GM21528 (cell line): ENCODE data around the gene MEX3D.

Experiments
- ATAC-seq: cut with Tn5 transposase; IDR thresholded peaks from one replicate; pipeline ENCODE4 v1.9.1; 2021; ENCODE audit warnings: mild to moderate bottlenecking, moderate library complexity; ENCODE audit not compliant: unreplicated experiment, low FRiP score

Gene MEX3D

DNA sequence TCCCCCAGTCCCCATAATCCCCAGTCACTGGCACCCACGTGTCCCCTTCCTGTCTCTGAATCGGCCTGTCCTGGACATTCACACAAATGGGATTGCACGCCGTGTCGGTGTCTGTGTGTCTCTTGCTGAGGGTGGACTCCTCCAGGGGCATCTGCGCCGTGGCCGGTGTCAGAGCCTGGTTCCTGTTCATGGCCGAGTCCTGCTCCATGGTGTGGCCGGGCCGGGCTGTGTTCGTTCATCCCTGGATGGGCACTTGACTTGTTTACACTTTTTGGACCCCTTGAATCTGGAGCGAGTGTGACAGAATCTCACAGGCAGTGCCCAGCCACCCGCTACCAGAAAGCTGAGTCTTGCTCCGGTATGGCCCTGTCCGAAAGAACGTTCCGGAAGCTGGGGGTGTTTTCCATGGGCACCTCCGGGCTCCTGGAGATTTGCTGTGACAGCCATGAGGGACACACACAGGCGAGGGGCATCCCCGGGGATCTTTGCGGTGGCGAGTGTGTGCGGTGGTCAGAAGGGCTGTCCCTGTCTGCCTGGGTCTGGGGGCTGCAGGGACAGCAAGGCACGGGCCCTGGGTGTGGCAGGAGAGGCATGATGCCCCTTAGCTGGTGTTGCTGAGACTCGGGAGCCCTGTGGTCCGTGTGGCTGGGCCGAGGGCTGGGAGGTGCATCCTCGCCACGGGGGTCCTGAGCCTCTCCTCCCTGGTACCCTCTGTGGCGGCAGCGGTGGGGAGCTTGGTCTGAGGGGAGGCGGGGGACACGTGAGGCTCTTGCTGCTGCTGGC, 6.4 kb upstream of the MEX3D start:
- no peak for ATAC-seq

DNA sequence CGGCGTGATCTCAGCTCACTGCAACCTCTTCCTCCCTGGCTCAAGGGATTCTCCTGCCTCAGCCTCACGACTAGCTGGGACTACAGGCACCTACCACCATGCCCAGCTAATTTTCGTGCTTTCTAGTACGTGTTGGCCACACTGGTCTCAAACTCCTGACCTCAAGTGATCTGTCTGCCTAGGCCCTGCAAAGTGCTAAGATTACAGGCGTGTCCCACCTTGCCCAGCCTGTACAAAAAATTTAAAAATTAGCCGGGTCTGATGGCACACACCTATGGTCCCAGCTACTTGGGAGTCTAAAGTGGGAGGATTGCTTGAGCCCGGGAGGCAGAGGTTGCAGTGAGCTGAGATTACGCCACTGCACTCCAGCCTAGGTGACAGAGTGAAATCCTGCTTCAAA, 4.7 kb upstream of the MEX3D start:
- ATAC-seq, result no peak

DNA sequence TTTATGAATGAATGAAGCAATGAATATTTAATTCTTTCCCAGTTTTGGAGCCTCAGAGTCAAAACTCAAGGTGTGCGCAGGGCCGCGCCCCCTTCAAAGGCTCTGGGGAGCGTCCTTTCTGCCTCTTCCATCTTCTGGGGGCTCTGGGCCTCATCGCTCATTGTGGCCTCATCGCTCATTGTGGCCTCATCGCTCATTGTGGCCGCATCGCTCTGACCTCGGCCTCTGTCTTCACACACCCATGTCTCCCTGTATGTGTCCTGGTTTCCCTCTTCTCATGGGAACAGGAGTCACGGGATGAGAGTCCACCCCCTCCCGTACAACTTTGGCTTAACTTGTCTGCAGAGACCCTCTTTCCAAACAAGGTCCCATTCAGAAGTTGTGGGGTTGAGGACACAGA, 3.2 kb upstream of the MEX3D start:
- ATAC-seq, result no peak

- no peak for ATAC-seq
Observed at GRCh38 chr19:1570836-1571235, 2.7 kb upstream of the MEX3D start.

DNA sequence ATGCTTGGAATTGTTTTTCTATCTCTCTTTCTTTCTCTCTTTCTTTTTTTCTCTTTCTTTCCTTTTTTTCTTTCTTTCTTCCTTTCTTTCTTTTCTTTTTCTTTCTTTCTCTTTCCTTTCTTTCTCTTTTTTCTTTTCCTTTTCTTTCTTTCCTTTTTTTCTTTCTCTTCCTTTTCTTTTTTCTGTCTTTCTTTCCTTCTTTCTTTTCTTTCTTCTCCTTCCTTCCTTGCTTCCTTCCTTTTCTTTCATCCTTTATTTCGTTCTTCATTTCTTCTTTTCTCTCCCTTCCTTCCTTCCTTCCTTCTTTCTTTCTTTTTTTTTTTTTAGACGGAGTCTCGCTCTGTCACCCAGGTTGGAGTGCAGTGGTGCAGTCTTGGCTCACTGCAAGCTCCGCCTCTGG, 1.9 kb upstream of the MEX3D start:
- ATAC-seq, result no peak

DNA sequence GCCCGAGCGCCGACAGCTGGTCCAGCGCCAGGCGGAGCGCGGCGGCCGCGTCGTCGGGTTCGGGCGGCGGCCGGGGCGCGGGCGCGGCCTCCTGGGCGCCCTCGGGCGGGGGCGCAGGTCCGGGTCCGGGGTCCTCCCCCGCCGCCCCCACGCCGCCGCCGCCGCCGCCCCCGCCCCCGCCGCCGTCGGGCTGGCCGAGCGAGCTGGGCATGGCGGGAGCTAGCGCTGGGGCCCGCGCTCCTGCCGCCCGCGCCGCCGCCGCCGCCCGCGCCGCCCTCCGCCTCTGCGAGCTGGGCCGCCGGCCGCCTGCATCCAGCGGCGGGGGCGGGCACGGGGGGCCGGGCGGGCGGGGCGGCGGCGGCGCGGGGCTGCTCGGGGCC, 287 bp downstream of the MEX3D start:
- no peak for ATAC-seq

- ATAC-seq, result no peak
Observed at GRCh38 chr19:1567116-1567847, 843 bp downstream of the MEX3D start.

- ATAC-seq, result no peak
Observed at GRCh38 chr19:1566392-1567115, 1.6 kb downstream of the MEX3D start.

DNA sequence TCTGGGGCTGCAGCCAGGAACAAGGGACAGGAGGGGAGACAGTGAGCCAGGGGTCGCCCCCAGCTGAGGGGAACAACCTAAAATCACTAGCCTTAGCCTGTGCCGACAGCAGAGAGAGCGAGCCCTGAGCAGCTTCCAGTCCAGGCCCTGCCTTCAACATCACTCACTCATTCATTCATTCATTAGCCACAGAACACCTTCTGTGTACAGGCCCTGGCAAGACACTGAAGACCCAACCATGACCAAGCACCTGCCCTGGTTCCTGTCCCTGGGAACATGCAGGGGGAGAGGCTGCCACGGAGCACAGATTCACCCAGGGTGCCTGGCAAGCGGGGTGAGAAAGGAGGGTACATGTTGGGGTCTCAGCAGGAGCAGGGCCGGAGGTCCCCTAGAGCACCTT, 4.9 kb downstream of the MEX3D start:
- no peak for ATAC-seq

- no peak for ATAC-seq
Observed at GRCh38 chr19:1561236-1561842, 6.8 kb downstream of the MEX3D start.

DNA sequence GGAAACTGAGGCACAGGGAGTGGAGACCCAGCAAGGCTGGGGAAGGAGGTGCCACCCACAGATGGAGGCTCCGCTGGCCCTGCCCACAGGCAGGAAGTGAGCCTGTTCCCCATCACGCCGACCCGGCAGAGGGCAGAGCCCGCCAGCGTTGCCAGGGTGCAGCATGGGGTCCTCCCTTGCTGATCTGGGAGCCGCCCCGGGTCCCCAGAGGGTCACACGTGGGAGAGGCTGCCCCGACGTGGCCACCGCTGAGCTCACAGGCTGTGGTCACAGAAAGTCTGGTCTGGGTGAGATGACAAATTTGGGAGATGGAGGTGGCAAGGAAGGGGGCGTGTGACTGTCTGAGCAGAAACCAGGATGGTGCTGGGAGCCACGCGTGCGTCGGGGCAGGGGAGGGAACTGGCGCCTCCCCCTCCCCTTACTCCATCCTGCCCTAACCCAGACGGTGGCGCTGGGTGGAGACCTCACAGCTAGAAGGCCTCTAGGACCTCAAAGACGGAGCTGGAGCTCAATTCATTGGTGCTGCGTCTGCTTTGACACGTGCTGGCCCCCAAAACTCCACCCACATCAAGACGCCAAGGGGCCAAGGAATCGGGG, 7.7 kb downstream of the MEX3D start:
- no peak for ATAC-seq

GRCh38 chr19:1558552-1558951, 9.6 kb downstream of the MEX3D start:
- no peak for ATAC-seq

GRCh38 chr19:1556390-1557070, 11.6 kb downstream of the MEX3D start:
- no peak for ATAC-seq

DNA sequence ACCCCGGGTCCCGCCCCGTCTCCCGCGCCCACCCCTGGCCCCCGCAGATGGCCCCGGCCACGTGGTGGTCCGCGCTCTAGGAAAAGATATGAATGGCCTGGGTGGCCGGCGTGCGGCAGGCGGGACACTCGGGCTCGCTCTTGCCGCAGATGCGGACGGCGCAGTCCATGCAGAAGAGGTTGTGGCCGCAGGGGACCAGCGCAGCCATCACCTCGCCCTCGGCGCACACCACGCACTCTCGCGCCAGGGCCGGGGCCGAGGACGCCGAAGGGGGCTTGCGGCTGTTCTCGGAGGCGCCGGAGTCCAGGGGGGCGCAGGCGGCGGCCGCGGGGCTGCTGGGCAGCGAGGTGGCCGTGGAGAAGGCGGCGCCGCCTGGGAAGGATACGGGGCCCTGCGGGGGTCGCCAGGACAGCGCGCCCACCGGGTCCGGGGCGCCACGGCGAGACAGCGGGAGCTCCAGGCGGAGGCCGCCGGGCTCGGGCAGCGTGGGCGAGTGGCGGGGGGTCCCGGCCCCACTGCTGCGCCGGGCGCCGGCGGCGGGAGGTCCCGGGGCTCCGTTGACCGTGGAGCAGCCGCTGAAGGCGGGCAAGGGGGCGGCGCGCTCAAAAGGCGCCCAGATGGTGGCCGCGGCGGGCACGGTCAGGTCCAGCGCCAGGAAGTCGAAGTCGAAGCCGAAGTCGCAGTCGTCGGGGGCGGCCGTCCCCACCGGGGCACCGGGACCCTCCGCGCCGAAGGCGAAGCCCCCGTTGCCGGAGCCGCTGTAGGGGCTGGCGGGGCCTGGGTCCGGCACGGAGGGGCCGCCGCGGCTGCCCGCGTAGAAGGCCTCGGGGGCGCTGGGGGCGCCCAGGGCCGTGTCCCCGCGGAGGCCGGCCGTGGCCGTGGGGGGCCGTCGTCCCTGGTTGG, 12.4 kb downstream of the MEX3D start:
- ATAC-seq, result no peak

GRCh38 chr19:1554968-1555367, 13.2 kb downstream of the MEX3D start:
- ATAC-seq, result no peak

DNA sequence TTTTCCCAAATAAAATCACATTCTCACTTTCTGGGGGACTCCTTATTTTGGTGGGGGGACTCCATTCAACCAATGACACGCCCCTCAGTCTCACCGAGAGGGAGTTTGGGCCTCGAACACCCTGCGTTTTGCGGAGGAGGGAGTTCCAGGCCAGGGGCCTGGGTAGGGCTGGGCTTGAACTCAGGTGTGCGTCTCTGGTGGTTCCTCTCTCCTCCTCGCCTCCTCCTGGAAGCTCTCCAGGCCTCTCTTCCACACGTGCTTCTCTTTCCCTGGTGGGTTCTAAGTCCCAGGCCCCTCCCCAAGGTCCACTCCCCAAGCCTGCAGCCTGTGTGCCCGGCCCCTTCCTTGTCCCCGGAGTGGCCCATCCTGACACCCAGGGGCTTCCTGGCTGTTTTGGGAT, 14.7 kb downstream of the MEX3D start:
- no peak for ATAC-seq

GRCh38 chr19:1551068-1552040, 16.8 kb downstream of the MEX3D start:
- ATAC-seq, result no peak

GRCh38 chr19:1549332-1549945, 18.7 kb downstream of the MEX3D start:
- no peak for ATAC-seq
